ENCODE measurements around the gene HM13. TPM values are rescaled to one million over a fixed set of nuclear protein-coding genes. Genes with fewer than 3 reads are reported as not detected.

The HM13 gene
- total and polyA plus RNA-seq, 9 of the 15 experiments (the other 6 are each of a cell fraction or from before 2014, with no cell fraction given), result 7.7 to 136 (median 74.5) TPM

- peak in 1 of 2 experiments; percentile 37; a peak in 1 of 4 replicates for TF ChIP-seq KDM1A (IDR thresholded peaks at IDR 0.05)
- no peak for TF ChIP-seq ZNF398 (CRISPR knock-in tag; IDR thresholded peaks at IDR 0.05)
- no peak for TF ChIP-seq ZNF740 (CRISPR knock-in tag; IDR thresholded peaks at IDR 0.05)
- no peak for TF ChIP-seq ZNF740 (tag; IDR thresholded peaks at IDR 0.05)
- TF ChIP-seq REST (IDR thresholded peaks at IDR 0.05; ENCODE audit: borderline replicate concordance), result peak; percentile 95
- TF ChIP-seq REST (CRISPR knock-in tag; IDR thresholded peaks at IDR 0.05; ENCODE audit: low read depth), result peak; percentile 80
- no peak for TF ChIP-seq POLR3A (IDR thresholded peaks at IDR 0.05; ENCODE audit: borderline replicate concordance, extremely low read depth, insufficient read depth, insufficient read length)
- no peak for TF ChIP-seq HNRNPUL1 (IDR thresholded peaks at IDR 0.05; ENCODE audit: low read length)
- TF ChIP-seq YY1 (IDR thresholded peaks at IDR 0.05; ENCODE audit: borderline replicate concordance in 1 of 3, control insufficient read depth in 1 of 3, extremely low read depth in 1 of 3, insufficient read depth in 3 of 3, insufficient read length in 1 of 3, insufficient replicate concordance in 2 of 3, low read depth in 1 of 3, low read length in 2 of 3), result peak; percentile 38 to 90 (median 77)
- no peak for TF ChIP-seq HDAC6 (IDR thresholded peaks at IDR 0.05; ENCODE audit: low read depth, low read length)
- TF ChIP-seq CHCHD3 (CRISPR knock-in tag; IDR thresholded peaks at IDR 0.05), result no peak
- no peak for TF ChIP-seq FOXP1 (CRISPR knock-in tag; IDR thresholded peaks at IDR 0.05)
- no peak for TF ChIP-seq ZNF384 (IDR thresholded peaks at IDR 0.05; ENCODE audit: low read depth, low read length)
- TF ChIP-seq SIN3B (IDR thresholded peaks at IDR 0.05; ENCODE audit: low read depth), result peak; percentile 76
- TF ChIP-seq ZNF143 (CRISPR knock-in tag; IDR thresholded peaks at IDR 0.05), result 0 out of 2 replicates have a peak, but pooled peaks have one; percentile 14
Measured at GRCh38 chr20:31572701-31573554, 58.7 kb downstream of the HM13 start (continued).
